ENCODE data around the gene VWA3A. TPM values are rescaled to one million over a fixed set of nuclear protein-coding genes. Genes with fewer than 3 reads are reported as not detected.
"Not testable (repeated sequence)": the region's sequence is repeated elsewhere in the genome, so short reads cannot be mapped to it uniquely, and the experiment has no call there.

VWA3A gene
- total RNA-seq, 1 donor from 2014 or later, result 0.53 TPM

DNA sequence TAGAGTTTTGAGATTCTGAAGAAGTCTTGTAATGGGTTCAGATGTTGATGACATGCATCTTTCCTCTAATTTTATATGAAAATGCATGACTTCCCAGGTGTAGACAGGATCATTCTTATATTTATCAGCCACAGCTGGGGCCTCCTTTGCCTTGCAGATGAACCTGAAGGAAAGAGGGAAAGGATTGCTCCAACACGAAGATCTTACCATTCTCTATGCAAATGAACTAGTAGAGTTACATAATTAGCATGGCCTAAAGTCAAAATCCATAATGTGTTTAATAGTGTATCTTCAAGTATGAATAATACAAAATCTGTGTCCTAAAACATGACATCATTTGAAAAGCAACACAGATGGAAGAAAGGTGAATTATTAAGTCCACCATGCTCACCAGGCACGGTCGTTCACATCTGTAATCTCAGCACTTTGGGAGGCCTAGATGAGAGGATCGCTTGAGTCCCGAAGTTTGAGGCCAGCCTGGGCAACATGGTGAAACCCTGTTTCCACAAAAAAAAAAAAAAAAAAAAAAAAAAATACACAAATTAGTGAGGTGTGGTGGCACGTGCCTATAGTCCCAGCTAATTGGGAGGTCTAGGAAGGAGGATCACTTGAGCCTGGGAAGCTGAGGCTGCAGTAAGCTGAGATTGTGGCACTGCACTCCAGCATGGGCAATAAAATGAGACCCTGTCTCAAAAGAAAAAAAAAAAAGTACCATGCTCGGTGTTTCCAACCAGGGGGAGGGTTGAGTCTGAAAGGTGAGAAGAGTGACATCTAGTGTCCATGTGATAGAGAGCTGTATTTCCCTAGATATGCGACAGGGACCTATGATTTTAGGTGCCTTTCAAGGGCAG is 6.3 kb downstream of the VWA3A start:
- Mint-ChIP-seq H3K27ac (no peak overlapping the region), H3K4me3 (no peak overlapping the region), H3K9me3 (peaks cover 2% of the 10 kb centered on the region), H3K27me3 (peaks cover 17% of the 10 kb centered on the region), H3K36me3 (ENCODE audit: low read depth) (no peaks in the 10 kb centered on the region), H3K4me1 (peaks cover 4% of the 10 kb centered on the region)
- intact Hi-C loops (cut with micrococcal nuclease), result loop anchor here (1.0 to 2.0 kb wide), 2 partner anchors 90 to 97 kb away; partner anchors contain the start of gene PDZD9
- ATAC-seq (ENCODE audit: low read depth) (peak; percentile 58), DNase-seq (no peak)
- TF ChIP-seq, protein P1, sequence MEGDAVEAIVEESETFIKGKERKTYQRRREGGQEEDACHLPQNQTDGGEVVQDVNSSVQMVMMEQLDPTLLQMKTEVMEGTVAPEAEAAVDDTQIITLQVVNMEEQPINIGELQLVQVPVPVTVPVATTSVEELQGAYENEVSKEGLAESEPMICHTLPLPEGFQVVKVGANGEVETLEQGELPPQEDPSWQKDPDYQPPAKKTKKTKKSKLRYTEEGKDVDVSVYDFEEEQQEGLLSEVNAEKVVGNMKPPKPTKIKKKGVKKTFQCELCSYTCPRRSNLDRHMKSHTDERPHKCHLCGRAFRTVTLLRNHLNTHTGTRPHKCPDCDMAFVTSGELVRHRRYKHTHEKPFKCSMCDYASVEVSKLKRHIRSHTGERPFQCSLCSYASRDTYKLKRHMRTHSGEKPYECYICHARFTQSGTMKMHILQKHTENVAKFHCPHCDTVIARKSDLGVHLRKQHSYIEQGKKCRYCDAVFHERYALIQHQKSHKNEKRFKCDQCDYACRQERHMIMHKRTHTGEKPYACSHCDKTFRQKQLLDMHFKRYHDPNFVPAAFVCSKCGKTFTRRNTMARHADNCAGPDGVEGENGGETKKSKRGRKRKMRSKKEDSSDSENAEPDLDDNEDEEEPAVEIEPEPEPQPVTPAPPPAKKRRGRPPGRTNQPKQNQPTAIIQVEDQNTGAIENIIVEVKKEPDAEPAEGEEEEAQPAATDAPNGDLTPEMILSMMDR (IDR thresholded peaks at IDR 0.05), result no peak
- POLR2A ChIA-PET, result interaction anchor here (0.7 kb wide), 1 partner anchor 10 kb away, joined by 3 read pairs; no protein-coding TSS in a partner anchor
- CTCF ChIA-PET, result interaction anchor here (0.6 to 1.7 kb wide), 9 partner anchors 8 to 813 kb away, joined by 3 to 15 read pairs (median 3); no protein-coding TSS in a partner anchor

DNA sequence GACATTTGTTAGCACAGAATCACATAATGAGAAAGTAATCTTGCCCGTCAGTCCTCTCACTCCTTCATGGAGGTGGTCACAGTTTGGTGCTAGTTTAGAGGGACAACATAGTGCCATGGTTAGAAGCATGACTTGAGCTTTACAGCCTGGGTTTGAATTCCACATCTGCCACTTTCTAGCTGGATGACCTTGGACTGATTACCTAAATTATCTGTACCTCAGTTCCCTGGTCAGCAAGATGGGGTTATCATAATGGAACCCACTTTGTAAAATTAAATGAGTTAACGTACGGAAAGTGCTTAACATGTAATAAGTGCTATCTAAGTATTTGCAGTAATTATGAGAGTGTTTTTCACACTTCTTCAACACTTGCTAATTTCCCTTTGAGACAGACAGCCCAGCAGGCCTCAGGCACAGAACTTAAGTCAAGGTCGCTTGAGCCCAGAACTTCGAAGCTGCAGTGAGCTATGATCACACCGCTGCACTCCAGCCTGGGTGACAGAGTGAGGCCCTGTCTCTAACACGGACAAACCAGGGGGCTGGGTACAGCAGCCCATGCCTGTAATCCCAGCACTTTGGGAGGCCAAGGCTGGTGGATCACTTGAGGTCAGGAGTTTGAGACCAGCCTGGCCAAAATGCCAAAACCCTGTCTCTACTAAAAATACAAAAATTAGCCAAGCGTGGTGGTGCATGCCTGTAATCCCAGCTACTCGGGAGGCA is 7.1 kb downstream of the VWA3A start:
- no peak for DNase-seq
- Mint-ChIP-seq H3K27me3 (peaks cover 17% of the 10 kb centered on the region), H3K9me3 (peaks cover 2% of the 10 kb centered on the region), H3K4me3 (no peak overlapping the region), H3K27ac (no peak overlapping the region), H3K36me3 (ENCODE audit: low read depth) (no peaks in the 10 kb centered on the region), H3K4me1 (peaks cover 2% of the 10 kb centered on the region)
- CTCF ChIA-PET, result interaction anchor here (0.6 to 1.7 kb wide), 9 partner anchors 9 to 813 kb away, joined by 3 to 15 read pairs (median 3); no protein-coding TSS in a partner anchor
- intact Hi-C loops (cut with micrococcal nuclease), result loop anchor here (1.0 to 2.0 kb wide), 2 partner anchors 89 to 98 kb away; partner anchors contain the start of gene PDZD9
- POLR2A ChIA-PET, result no interaction called here
- ATAC-seq (ENCODE audit: low read depth), result no peak
- TF ChIP-seq, protein P1 (IDR thresholded peaks at IDR 0.05), result no peak

DNA sequence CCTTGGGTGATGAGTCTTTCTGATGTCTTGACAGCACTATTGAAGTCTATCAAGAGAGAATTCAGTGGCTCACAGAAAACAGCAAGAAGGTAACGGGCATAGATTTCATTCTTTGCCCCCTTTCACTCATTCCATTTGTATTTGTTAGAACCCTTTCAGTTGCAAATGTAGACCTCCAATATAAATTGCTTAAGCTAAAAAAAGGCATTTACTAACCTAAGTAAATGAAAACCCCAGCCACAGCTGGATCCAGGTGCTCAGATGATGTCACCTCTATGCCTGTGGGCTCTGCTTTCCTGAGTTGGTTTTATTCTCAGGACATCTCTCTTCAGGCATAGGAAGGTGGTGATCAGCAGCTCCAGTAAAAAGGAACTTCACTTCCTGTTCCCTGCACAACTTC is 11.1 kb downstream of the VWA3A start:
- intact Hi-C loops (cut with micrococcal nuclease), result no loop called here
- POLR2A ChIA-PET, result no interaction called here
- no peaks in the 10 kb centered on the region for H3K36me3 Mint-ChIP-seq (ENCODE audit: low read depth)
- H3K27ac Mint-ChIP-seq, result no peak overlapping the region
- peaks cover 2% of the 10 kb centered on the region for H3K4me1 Mint-ChIP-seq
- DNase-seq, result no peak
- TF ChIP-seq, protein P1 (IDR thresholded peaks at IDR 0.05), result no peak
- H3K27me3 Mint-ChIP-seq, result peaks cover 12% of the 10 kb centered on the region
- H3K4me3 Mint-ChIP-seq, result no peak overlapping the region
- H3K9me3 Mint-ChIP-seq, result peaks cover 2% of the 10 kb centered on the region
- CTCF ChIA-PET, result no interaction called here
- ATAC-seq (ENCODE audit: low read depth), result no peak

DNA sequence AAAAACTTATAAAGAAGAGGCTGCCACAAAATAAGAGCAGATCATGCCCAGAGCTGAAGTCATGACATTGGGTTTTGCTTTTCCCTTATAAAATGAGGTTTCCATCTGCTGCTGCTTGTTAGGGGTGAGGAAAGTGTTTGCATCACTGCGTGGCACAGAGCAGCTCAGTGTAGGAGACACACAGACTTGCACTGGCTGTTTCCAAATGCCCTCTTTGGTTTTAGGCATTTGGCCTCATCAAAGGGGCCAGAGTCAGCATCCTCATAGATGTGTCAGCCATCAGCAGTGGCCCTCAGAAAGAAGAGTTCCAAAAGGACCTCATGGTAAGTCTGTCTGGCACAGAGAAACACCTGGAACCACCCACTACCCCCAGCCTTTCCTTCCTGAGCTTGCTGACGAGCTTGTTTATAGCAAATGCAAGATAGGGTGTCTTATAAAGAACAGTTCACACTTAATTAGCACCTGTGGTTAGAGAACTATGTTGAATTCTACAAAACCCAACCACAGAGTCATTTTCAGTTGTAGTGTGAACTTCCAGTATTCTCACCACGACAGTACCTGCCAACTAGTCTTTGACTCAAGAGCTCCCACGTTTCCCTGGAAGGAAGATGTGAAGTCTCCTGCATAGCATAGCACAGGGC is 17.0 kb downstream of the VWA3A start:
- ATAC-seq (ENCODE audit: low read depth), result no peak
- POLR2A ChIA-PET, result no interaction called here
- TF ChIP-seq, protein P1 (IDR thresholded peaks at IDR 0.05), result no peak
- intact Hi-C loops (cut with micrococcal nuclease), result no loop called here
- Mint-ChIP-seq H3K27ac (no peak overlapping the region), H3K4me3 (no peak overlapping the region), H3K27me3 (peaks cover 15% of the 10 kb centered on the region), H3K9me3 (no peaks in the 10 kb centered on the region), H3K36me3 (ENCODE audit: low read depth) (no peaks in the 10 kb centered on the region), H3K4me1 (no peaks in the 10 kb centered on the region)
- CTCF ChIA-PET, result no interaction called here
- no peak for DNase-seq

DNA sequence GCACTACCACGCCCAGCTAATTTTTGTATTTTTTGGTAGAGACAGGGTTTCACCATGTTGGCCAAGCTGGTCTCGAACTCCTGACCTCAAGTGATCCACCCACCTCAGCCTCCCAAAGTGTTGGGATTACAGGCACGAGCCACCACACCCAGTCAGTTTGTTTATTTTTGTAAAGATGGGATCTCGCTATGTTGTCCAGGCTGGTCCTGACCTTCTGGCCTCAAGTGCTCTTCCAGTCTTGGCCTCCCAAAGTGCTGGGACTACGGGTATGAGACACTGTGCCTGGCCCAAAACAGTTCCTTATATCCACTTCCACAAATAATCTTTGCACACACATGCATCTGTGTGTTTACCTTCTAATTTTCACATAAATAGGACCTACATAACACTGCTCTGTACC is 19.3 kb downstream of the VWA3A start:
- H3K36me3 Mint-ChIP-seq (ENCODE audit: low read depth); H3K27ac Mint-ChIP-seq; intact Hi-C loops (cut with micrococcal nuclease); ATAC-seq (ENCODE audit: low read depth); DNase-seq; H3K9me3 Mint-ChIP-seq; H3K4me3 Mint-ChIP-seq; CTCF ChIA-PET; H3K4me1 Mint-ChIP-seq; POLR2A ChIA-PET: not testable (repeated sequence)
- H3K27me3 Mint-ChIP-seq, result peaks cover 11% of the 10 kb centered on the region
